Stimulated activated CD8-positive, alpha-beta memory T cell treated with anti-CD3 and anti-CD28 coated beads, Interleukin-7, amount 100 ng/mL, for 4 hours (primary cell): ENCODE results near the gene MTTP.

Source experiments
- DNase-seq, 2 donors: peaks; one replicate each; pipeline ENCODE4 v3.0.0-alpha.2; 2020; ENCODE audit warnings: low read depth in 2 of 2

MTTP gene

DNA sequence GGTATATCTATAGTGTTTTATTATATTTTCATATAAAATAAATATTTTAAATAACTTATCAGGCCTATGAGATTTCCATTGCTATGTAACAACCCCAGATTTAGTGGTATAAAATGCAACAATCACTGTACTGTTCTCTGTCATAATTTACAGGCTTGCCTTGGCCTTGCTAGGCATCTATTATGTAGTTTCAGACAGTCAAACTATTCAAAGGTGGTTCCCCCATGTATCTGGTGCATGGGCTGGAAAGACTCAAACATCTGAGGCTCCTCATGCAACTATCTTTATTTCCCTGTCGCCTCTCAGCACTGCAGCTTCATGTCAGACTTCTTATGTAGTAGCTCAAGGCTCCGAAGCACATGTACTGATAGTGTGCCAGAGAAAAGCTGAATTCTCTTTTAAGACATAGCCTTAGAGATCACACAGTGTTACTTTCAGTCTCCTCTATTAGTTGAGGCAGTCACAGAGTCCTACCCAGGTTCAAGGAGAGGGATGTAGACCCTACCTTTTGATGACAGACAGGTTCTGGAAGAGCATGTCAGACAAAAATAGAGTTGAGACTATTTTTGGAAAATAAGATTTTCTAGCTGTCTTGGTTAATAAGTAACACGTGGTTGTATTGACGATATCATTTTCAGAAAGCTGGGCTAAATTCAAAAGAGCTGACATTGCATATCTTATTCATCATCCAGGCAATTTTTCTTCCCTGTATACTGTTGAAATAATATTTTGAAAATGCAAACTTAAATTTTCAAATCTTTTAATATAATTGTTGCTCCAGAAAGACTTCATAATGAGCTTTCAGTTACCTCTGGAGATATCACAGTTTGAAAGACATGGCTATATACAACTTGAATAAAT, 19.4 kb downstream of the MTTP start:
- no peak for DNase-seq

DNA sequence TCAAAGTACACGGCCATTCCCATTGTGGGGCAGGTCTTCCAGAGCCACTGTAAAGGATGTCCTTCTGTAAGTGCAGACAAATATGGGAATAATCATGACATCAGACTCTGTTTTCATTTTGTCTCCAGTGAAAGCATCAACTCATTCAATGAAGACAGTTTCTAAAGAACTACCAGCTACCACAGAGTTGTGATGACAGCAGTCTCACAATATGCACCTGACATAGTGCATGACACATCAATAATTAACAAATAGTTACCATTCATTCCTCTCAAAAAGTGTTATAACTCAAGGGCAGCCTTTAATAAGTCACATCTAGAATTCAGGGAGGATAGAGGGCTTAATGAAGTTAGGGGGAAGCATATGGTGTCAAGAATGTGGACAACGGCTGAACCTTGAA, 20.2 kb downstream of the MTTP start:
- no peak for DNase-seq

DNA sequence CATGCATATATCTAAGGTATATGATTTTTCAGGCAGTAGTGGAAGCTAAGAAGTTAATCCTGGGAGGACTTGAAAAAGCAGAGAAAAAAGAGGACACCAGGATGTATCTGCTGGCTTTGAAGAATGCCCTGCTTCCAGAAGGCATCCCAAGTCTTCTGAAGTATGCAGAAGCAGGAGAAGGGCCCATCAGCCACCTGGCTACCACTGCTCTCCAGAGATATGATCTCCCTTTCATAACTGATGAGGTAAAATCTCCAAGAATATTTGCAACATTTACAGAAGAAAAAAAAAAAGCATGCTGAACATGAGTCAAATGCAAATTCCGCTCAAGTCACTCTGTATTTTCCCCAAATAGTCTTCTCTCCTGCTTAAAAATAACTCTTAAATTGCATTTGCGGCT, 32.1 kb downstream of the MTTP start:
- no peak for DNase-seq

DNA sequence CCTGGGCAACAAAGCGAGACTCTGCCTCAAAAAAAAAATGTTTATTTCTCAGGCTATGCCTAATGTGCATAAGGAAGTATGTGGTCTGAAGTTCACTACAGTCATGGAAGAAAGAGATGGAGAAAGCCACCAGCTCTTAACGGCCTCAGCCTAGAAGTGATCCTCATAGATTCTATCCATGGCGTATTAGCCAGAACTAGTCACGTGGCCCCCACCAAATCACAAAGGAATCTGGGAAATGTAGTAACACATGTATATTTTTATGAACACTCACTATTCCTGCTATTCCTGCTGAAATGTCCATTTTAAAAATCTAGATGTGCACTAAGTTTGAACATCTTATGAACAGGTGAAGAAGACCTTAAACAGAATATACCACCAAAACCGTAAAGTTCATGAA, 33.8 kb downstream of the MTTP start:
- DNase-seq = no peak

DNA sequence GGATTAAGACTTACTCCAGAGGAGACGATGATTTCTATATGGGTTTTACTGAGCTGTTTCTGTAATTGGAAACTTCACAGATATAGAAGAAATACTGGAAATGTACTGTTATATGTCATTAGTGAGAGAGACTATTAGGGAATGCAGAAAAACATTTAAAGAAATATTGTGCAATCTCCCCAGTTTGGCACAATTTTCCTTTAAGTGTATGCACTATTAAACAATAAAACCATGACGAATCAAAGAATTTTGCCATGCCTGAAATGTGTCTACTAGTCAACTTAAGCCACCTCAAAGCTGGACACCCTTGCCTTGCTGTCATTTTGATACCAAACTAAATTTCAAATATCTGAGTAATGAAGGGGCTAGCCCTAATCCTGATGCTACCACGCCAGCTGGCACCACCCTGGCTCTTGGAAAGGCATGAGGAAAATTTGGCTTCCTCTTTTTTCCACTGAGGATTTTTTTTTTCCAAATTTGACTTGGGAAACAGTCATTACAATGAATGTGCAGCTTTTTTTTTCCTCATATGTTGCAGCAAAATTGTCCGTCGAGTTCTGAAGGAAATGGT, 36.1 kb downstream of the MTTP start:
- no peak for DNase-seq

DNA sequence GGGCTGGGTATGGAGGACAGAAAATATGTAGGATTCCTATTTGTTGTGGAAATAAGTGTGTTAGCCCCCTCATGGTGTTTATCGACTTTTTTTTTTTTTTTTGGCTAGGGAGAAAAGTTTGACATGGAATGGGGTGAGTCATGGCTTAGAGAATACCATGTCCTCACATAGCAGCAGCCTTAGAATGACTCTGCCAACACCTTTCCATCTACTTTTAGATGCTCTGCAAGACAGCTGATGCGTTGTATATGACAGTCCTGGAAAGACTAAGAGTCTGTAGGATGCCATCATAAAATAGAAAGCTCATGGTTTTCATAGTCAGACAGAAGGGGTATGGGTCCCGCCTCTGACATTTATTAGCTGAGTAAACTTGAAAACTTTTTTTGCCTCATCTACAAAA, 37.7 kb downstream of the MTTP start:
- no peak for DNase-seq

DNA sequence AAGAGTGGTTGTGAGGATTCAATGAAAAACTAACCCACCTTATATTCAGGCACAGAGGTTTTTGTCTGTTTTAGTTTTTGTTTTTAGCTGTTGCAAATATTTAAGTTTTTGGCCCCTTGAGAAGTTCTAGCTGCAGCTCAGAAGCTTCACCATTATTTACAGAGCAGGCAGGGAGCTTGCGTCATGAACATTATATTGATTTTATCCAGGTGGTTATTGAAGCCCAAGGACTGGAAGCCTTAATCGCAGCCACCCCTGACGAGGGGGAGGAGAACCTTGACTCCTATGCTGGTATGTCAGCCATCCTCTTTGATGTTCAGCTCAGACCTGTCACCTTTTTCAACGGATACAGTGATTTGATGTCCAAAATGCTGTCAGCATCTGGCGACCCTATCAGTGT, 38.1 kb downstream of the MTTP start:
- DNase-seq = no peak

DNA sequence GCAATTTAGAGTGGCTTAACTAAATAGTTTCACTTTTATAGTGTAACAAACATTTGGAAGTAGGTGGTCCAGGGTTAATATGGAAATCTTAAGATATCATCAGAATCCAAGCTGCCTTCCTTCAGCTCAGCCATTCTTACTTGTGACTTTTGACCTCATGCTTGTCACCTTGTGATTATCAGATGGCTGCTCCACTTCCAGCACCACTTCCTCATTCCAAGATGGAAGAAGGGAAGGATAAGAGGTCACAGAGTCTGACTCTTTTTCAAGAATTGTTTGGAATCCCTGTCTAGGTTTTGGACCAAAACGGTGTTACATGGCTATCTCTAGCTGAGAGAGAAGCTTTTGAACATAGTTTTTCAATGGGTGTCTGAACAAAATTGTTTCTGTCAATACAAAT, 39.9 kb downstream of the MTTP start:
- no peak for DNase-seq

DNA sequence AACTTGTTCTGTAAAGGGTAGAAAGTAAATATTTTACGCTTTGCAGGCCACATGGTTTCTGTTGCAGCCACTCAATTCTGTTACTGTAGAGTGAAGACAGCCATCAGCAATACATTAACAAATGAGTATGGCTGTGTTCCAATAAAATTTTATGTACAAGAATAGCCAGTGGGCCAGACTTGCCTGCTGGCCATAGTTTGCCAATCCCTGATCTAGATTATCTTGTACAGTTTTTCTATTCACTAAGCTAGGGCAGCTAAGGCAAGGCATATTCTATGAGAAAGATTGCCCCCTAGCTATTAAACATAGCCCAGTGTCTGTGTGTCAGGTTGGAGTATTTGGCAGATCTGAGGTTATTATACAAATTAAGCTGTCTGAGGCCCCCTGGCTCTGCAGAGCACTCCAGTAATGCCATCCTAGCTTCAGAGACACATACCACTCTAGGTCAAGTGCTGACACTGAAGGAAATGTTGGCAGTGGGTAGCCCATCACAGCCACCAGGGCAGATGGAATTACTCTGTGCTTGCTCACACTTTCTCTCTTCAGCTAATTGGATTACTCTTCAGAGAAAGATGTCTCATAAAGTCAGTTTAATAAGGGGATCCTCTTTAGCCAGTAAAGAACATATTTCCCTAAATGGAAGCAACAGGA, 40.7 kb downstream of the MTTP start:
- no peak for DNase-seq

DNA sequence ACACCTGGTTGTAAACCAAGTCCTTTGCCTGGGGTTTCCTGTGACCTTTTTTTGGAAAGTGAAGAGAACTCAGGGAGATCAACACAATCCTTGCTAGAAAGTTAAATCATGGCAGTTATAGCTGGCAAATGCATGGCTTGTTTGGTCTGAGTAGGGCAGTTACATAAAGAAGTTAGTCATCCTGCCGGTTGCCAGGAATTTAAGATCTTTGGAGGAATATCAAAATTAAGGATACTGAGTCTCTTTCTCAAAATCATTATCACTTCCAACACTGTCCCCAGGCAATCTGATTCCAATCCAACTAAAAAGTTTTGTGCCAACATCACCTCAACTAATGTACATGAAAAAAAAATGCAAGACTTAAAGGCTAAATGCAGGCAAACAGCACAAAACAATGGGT, 42.8 kb downstream of the MTTP start:
- no peak for DNase-seq

DNA sequence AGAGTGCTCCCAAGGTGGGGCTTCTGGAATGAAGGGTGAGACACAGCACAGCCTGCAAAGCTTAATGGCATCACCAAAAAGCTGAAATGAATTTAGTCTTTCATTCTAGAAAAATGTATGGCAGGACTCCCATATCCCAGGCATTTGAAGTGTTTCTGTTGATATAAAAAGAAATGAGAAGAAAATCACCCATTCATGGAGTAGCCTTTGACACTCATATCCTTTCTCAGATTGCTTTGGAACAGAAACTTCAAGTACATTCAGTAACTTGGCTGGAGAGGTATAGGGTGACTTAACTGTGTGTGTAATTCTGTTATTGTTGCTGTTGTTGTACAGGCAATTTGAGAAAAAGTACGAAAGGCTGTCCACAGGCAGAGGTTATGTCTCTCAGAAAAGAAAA, 47.7 kb downstream of the MTTP start:
- no peak for DNase-seq

DNA sequence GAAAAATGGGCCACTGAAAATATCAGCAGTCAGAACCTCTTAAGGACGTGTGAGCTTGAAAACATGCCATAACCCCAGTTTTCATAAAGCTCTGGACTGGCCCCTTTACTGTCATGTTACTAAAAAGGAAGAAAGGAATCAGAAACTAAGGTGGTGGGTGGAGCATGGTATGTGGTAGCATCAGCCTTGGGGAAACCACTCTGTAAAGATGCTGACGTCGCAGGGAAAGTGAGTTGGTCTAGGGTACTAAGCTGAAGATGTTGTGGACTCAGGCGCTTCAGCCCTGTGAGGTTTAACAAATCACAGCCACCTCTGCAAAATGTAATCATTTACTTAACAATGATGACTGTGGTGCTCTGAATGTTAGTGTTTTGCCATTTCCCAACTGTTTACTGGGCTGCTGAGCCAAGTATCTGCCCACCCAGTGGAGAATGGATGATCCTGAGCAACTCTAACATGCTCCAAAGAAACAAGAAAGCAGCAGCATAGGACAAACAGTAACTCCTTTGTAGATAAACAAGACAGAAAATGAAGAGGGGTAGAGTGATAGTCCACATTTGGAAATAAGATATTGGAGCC, 49.6 kb downstream of the MTTP start:
- no peak for DNase-seq

DNA sequence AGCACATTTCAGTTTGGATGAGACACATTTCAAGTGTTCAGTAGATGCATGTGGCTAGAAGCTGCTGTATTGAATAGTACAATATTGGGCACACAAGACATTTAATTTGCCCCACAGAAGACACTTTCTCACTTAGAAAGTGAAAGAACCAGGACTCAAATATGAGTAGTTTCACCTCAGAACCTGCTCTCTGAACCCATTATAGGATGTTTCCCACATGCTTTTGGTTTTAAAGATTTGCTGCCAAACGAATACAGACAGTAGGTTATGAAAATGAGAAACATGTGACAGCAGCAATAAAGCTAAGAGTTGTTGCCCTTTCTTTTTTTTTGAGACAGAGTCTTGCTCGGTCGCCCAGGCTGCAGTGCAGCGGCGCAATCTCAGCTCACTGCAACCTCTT, 50.7 kb downstream of the MTTP start:
- no peak for DNase-seq

DNA sequence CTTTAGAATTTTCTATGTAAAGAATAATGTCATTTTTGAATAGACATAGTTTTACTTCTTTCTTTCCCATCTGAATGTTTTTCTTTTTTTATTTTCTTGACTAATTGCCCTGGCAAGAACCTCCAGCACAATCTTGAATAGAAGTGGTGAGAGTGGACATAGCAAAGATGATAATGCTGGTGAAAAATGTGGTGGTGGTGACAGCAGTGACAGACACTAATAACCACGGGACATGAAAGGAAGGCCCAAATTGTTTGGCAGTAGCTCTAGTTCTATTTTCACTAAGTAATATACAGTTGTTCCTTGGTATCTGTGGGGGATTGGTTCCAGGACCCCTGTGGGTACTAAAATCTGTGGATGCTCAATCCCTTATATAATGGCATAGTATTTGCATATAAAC, 53.4 kb downstream of the MTTP start:
- no peak for DNase-seq

DNA sequence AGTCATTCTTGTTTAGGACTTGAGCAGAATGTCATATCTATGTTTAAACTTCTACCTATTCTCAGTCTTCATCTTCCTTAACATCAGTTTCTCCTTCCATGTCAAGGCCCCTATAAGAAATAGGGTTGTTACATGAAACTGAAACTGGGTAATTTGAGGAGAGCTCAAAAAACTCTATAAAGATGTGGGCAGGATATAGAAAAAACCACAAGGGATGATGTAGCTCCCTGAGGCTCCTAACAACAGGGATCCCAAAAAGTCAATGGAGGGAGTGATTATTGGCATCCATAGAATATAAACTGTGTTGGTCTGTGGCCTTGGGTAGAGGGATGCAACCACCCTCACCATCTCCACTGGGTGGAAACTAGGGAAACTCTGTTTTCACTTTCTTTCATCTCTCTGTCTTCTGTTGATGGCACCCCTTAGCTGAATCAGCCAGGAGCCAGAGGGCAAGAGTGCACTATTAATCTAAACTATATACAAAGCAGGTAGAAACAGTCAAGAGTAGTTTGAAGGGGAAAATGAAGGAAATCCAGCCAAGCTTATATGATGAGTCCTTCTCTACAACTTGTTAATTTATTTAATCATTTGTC, 55.4 kb downstream of the MTTP start:
- DNase-seq = no peak

DNA sequence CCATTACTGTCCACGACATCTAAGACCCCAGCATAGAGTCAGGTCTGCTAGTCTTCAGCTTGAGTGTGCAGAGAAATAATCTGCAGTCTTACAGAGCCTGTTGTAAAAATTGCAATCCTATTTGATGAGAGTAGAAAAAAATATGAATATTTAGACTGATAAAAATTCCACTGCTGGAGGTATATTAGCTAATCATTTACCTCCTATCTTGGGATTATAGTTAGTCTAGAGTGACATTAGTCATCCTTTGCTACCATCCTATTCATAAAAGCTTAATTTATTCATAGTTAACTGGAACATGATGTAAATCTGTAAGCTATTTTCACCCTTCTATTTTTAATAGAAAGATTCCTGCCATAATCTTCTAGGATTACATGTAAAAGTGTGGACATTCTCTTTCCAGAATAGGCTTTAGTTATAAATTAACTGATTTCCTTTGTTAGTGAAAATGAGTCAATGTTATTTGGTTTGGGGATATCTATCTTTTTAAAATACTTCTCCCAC, 56.3 kb downstream of the MTTP start:
- no peak for DNase-seq

DNA sequence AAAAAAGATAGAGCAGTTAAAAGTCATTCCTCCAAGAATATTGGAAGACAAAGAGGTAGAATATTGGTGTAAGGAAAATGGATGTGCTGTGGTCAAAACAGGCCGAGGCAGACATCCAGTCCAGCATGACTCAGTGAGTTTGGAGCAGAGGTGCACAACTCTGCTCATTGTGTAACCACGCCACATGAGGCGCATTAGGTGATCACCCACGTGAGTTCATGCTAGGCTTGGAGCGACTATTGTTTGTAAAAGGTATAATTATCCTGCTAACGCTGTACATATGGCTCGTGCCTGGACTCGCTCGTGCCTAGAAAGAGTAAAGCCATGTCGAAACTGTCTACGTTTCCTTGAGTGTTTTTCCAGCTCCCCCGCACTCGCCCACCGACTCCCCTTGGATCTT, 59.1 kb downstream of the MTTP start:
- no peak for DNase-seq

DNA sequence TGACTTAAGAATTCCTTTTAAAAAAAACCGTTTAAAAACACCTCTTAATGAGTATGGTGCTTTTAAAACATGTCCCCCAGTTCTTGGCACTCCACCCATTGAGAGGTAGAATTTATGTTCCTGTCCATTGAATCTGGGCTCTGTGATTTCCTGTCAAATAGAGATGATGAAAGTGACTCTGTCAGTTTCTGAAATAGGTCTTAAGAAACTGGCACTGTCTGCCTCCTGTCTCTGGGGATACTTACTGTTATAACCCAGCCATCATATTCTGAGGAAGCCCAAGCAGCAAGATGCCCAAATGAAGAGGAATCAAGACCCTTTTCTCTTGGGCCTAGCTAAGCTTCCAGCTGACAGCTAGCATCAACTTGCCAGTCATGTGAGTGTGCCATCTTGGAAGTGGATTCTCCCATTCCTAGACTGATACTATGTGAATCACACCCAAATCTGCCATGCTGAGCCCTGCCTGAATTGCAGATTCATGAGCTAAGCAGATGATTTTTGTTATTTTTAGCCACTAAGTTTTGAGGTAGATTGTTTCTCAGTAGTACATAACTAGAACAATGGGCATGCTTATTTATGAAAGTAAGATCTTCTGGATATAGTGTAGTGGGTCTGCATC, 60.2 kb downstream of the MTTP start:
- no peak for DNase-seq

DNA sequence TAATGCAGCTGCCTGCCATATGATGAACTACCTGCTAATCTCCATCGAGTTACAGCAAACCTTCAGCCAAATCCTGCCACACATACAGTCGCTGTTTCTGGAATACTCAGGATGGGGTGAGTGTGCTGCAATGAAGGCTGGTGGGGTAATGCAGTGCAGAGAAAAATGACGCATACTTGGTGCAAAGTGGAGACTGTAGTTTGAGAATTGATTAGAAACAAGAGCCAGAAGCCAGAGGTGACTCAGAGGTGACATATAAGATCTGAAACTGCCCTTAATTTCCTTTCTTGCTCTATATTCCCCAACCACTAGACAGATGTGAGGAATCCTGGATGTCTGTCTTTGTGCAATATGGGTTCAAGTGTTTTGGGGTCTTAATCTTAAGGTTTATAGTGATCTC, 61.0 kb downstream of the MTTP start:
- no peak for DNase-seq

DNA sequence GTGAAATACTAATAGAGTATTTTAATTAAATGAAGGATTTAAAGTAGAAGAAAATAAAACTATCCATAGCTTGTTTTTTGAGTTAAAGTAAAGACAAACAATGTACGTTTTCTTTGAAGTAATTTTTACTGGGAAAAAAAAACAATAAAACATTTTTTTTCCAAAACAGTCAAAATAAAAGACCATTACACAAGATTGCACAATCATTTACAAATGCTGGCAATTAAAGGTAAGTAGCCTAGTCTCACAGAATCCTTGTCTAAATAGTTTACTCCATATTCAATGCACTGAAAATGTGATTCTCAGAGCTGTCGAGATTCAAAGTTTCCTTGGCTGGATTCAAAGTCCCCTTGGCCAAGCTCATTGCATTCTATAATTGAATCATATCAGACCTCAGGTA, 61.8 kb downstream of the MTTP start:
- DNase-seq = no peak

DNA sequence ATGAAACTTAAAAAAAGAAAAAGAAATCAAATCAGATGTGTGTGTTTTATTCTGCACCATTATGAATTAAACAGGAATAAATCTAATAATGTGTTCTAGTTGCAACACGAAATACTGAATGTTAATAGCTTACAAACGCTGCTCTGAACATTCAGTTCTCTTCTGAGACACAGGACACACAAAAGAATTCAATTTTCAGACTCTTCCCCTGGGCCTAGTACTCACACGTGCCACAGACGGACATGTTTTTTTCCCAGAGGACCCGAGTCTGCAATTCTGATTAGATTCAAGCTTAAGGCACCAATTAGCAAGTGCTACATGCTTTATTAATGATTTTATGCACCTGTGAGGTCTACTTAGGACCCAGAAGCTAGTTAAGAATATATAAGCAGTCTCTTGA, 62.5 kb downstream of the MTTP start:
- DNase-seq = no peak

DNA sequence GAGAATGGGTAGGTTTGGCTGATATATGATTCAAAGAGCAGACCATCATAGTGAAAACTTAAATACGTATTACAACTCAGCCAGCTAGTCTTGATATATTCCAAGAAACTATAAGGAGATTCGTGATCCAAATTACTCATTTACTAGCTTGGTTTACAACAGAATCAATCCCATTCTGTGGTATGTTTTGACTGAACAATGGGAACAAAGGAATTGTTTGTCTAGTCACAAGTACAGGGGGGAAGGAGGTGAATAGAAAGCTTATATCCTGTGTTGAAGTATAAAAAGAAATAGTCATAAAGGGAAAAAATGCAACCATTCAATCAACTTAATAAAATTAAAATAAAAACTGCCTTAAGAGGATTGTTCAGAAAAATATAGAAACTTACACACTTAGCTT, 66.1 kb downstream of the MTTP start:
- DNase-seq = no peak
